NCI-H2227 treated with DMSO at 0.1 percent for 48 hours (cell line): ENCODE measurements around the gene SERINC5.
A peak's percentile ranks its signal among the peaks of the same experiment; 100 is the strongest.
"Not testable (repeated sequence)": the region's sequence is repeated elsewhere in the genome, so short reads cannot be mapped to it uniquely, and the experiment has no call there.

Experiments used
- DNase-seq: peaks from one replicate; lab custom pipeline; 2025; lab: John Stamatoyannopoulos, UW

SERINC5 gene

DNA sequence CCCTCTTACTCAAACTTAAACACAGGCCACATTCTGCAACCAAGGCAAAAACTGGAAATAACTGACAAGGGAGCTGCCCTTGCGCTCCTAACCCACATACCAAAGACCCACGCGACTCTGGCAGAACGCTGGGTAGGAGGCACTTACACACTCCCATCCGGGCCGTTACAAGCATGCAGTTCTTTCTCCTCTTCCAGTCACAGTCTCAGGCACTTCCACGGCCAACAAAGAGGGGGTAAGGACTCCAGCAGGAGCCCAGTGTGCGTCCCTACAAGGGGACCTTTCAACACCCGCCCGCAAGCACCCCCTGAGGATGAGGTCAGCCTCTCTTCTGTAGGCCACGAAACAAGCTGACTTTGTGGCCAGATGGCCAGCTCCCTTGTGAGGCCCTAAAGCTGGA is 57.4 kb downstream of the SERINC5 start:
- DNase-seq = no peak

DNA sequence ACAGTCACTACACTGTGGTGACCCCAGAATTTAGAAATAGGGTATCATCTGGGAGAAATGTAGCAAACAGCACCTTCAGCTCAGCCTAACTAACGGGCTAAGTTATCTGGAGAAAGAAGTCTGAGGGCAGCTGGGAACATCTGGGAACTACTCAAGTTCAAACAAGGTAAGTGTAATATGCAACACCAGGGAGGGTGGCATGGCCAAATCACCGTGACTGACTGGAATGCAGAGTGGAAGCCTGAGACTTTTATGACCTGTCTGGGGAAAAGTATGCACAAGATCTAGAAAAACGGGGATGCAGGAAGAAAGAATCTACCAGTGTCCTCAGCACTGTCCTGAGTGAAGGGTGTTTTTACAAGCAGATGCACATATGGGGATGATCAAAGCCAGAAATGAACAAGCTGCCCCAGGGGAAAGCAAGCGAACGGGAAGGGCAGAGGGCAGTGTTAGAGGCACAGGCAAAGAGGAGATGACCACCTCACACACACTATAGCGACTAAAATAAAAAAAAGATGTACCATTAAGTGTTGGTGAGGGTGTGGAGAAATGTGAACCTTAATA is 59.9 kb downstream of the SERINC5 start:
- DNase-seq = no peak

GRCh38 chr5:80194468-80194867 is 61.4 kb downstream of the SERINC5 start:
- DNase-seq = no peak

DNA sequence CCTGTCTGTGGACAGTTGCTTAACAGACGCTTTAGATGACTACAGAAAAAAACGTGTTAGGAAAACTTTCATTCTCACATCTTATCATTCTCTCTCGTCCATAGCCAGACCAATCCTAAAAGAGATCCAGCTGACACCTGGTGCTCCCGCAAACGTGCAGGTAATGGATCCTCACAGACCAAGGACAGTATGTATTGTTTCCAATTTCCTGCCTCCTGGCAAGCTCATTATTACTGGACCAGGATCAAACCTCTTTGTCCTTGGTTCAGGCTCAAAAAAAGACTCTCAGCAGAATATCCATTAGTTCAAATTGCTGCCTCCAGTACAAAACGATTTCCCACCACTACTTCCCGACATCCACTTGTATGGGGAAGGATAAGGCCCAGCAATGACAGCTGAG is 62.4 kb downstream of the SERINC5 start:
- peak; percentile 76 for DNase-seq

DNA sequence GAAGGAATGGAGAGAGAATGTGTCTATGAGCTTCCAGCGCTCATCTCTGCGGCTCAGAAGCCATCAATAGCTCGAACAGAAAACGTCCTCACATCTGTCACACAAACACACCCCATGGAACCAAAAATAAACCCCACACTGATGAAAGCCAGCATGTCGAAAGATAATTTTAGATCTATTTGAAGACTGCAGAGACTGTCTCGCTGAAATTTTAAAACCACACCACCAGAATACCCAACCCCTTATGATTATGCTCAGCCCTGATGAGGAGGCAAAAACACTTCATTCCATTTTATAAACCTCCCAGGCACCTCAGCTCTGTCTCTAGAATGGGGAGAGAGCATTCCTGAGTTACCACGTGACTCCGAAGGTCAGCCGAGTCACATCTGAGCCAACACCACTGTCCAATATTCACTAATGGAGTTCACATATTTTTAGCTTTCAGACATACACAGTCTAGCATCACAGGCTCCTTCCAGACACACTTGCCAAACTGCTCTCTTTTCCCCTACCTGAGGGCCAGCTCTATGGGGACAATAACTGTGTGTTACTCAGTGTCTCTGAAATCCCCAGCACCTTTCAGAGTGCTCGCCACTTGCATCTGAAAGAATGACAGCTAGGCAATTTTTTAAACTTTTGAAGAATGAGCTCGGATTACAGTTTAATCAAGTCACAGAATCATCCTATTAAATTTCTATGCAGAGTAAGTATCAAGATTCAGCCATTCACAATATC is 63.2 kb downstream of the SERINC5 start:
- DNase-seq = no peak

GRCh38 chr5:80191991-80192398 is 63.9 kb downstream of the SERINC5 start:
- DNase-seq = no peak

DNA sequence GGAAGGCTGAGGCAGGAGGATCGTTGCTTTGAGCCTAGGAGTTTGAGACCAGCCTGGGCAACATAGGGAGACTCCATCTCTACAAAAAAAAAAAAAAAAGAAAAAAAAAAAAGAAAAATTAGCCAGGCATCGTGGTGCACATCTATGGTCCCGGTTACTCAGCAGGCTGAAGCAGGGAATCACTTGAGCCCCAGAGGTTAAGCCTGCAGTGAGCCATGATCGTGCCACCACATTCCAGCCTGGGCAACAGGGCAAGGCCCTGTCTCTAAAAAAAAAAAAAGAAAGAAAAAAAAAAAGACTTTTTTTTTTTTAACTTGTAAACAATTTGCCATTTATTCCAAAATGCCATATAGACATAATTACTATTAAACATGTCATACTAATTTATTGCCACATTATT is 64.5 kb downstream of the SERINC5 start:
- DNase-seq = no peak

DNA sequence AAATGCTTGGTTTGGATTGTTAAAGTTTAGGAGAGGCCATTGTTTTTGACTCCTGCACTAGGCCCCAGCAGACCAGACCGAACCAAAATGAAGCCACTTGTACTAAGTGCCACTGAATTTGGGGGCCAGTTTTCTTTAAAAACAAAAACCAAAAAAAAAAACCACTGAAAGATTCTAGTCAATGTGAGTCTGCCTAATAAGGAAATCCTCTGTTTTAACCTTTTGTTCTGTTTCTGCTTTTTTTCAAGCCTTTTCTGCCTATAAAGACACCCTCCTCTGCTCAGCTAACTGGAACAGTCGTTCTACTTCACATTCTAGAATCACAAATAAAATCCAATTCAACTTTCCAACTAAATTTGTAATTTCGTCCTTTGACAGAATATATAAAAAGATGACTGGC is 64.9 kb downstream of the SERINC5 start:
- DNase-seq = no peak

- DNase-seq = no peak
These were observed 66.1 kb downstream of the SERINC5 start for GRCh38 chr5:80189701-80190100.

GRCh38 chr5:80189201-80189600 is 66.6 kb downstream of the SERINC5 start:
- no peak for DNase-seq

DNA sequence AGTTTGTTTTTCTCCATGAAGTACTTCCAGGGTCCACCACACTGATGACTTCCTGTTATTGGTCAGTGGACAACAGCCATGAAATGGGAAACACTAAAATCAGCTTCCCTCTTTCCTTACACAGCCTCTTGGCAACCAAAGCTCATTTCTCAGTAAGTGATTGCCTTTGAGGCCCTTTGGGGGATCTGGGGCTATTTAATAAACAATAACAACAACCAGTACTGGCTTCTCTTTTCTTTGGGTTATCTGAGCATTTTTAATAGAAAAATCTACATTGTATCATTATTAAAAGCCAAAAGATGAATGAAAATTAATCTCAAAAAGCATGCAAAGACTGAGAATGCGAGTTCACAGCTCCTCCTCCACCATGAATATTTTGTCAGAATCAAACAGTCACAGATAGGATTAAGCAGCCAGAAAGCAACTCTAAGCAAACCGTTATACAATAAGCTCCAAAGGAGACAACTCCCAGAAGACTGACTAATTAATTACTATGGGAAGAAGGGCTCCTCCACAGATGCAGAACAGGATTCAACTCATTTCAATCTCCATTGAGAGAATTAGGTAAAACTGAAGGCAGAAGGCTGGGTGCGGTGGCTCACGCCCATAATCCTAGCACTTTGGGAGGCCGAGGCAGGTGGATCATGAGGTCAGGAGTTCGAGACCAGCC is 68.3 kb downstream of the SERINC5 start:
- DNase-seq = no peak

DNA sequence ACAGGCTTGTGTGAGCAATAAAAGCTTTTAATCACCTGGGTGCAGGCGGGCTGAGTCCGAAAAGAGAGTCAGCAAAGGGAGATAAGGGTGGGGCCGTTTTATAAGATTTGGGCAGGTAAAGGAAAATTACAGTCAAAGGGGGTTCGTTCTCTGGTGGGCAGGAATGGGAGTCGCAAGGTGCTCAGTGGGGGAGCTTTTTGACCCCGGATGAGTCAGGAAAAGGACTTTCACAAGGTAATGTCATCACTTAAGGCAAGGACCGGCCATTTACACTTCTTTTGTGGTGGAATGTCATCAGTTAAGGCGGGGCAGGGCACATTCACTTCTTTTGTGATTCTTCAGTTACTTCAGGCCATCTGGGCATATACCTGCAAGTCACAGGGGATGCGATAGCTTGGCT is 70.3 kb downstream of the SERINC5 start:
- not testable (repeated sequence) for DNase-seq

DNA sequence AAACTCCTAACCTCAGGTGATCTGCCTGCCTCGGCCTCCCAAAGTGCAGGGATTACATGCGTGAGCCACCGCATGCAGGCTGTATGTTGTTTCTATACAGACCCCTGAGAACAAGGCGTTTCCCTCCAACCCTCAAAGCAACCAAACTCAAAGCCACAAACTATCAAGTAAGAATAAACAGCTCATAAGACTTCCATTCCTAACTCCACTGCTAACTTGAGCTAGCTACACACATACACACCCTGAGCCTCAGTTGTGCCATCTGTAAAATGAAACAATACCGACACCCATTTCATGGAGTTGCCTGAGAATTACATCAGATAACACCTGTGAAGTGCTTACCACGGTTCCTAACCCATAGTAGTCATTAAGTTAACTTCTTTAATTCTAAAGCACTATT is 70.8 kb downstream of the SERINC5 start:
- DNase-seq = no peak

DNA sequence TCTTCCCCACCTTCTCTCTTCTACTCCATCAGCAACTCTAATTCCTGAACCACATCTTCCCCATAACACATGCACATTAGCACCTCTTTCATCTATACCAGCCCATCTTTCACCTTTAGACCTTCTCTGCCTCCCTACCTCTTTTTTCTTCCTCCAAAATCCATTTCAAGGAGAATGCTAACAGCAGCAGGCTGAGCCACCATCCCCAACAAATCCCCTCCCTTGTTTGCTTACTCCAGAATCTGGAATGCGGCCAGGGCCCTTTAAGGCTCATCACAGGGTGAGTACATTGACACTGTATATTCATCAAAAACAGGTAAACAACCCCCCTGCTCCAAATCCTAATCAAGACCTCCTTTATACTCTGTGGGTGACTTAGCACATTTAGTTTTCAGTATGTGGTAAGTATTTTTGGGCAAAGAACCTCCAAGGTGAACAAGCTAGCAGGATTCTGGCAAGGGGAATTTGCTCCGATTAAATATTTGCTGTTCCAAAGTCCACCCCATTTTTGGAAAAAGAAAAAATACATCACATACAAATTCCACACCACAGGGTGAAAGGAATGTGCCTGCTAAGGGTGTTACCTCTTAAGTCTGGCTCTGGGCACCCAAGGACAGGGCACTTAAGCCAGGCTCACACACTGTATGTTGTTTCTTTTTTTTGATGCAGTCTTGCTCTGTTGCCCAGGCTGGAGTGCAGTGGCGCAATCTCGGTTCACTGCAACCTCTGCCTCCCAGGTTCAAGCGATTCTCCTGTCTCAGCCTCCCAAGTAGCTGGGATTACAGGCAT is 71.4 kb downstream of the SERINC5 start:
- no peak for DNase-seq

- DNase-seq = not testable (repeated sequence)
These were observed 72.1 kb downstream of the SERINC5 start for GRCh38 chr5:80183728-80184234.

GRCh38 chr5:80182809-80183580 is 72.9 kb downstream of the SERINC5 start:
- no peak for DNase-seq

DNA sequence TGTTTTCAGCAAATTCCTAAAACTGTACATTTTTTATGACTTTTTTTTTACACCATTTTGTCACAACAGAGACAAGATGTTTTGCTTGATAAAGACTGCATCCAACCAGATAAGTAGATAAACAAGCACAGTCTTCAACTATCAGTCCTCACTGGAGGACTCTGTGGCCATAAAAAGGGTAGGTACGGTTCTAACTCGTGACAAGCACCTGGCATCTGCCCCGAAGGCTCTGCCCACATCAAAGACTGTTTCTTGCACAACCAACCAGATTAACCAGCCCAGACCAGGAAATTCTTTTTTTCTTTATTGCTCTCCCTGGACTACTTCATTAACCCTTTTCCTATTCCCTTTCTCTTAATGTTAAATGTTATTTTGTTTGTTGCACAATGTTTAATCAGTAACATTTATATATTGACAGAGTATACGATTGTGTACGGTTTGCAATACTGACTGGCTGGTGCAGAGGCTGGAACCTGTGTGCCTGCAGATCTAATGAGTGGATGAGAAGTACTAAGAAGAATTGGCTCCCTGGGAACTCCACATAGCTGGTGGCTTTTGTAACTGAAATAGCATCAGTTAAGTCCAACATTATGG is 74.1 kb downstream of the SERINC5 start:
- DNase-seq = no peak

DNA sequence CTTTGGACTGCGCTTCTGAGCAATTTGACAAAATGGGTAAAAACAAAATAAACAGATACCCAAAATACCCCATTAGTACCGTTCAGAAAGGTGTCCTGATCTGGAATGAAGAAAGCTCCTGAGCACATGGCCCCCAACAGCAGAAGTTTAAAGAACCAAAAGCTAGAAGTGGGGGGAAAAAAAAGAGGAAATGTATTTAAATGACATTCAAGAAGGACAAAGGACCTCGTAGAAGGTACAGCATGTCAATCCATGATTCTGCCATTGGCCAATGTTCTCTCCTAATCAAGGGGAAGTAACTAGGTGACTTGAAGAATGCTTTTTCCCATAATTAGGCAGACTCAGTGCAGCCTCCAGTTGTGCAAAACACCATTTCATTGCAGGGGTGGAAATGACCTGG is 78.6 kb downstream of the SERINC5 start:
- no peak for DNase-seq

DNA sequence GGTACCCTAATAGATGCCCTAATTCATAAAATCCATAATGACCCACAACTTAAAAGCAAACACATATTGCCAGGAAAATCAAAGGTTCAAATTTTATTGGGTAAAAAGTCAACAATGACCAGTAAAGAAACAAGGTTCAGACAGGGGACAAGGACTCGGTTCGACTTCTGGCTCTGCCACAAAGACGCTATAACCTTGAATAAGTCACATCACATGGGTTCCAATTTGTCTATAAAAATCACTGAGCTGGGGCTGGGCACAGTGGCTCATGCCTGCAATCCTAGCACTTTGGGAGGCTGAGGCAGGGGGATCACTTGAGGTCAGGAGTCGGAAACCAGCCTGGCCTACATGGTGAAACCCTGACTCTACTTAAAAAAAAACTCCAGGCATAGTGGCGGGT is 80.5 kb downstream of the SERINC5 start:
- DNase-seq = no peak

DNA sequence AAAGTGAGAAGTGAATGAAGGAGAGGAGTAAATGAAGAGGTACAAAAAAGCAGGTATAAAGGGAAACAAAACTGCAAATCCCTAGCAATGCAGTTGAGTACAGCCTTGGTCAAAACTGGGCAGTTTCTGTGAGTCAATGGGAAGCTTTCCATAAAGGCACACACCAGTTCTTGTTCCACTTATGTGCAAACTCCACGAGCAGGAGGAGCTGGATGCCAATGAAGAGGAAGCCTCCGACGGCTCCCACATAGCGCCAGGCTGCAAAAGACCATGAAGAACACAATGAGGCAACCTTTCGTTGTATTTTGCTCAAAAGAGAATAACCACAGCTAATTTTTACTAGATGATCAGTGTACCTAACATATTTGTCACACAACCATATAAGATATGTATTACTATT is 81.1 kb downstream of the SERINC5 start:
- no peak for DNase-seq

- DNase-seq = no peak
These were observed 83.7 kb downstream of the SERINC5 start for GRCh38 chr5:80172067-80172695.
